Large intestine (tissue), 3 donors: ENCODE data around the gene DYNC1I1. TPM values are rescaled to one million over a fixed set of nuclear protein-coding genes. Genes with fewer than 3 reads are reported as not detected.
"Not testable (repeated sequence)": the region's sequence is repeated elsewhere in the genome, so short reads cannot be mapped to it uniquely, and the experiment has no call there.

Source experiments
- DNase-seq, 2 donors: peaks; one replicate each; pipeline versions ENCODE4 v3.0.0 to v3.0.0-alpha.2; 2013
- H3K27ac ChIP-seq: one replicate; pipeline ENCODE4 v1.5.1; 2013; ENCODE audit warnings: low read length
- H3K27me3 ChIP-seq: 2 replicates; pipeline ENCODE4 v1.6.1; 2013; ENCODE audit warnings: low read length; ENCODE audit not compliant: control insufficient read depth, insufficient read depth
- H3K36me3 ChIP-seq: 2 replicates; pipeline ENCODE4 v1.6.1; 2013; ENCODE audit warnings: low read length; ENCODE audit not compliant: control insufficient read depth, insufficient read depth
- H3K4me1 ChIP-seq: one replicate; pipeline ENCODE4 v1.6.1; 2013; ENCODE audit warnings: low read length; ENCODE audit not compliant: control insufficient read depth, insufficient read depth
- H3K4me3 ChIP-seq: one replicate; pipeline ENCODE4 v1.5.1; 2013; ENCODE audit warnings: low read length
- H3K9me3 ChIP-seq: one replicate; pipeline ENCODE4 v1.6.1; 2013; ENCODE audit warnings: mild to moderate bottlenecking, low read depth, low read length, moderate library complexity; ENCODE audit not compliant: control insufficient read depth
- WGBS: methylation state at CpG from one replicate; pipeline ENCODE4 v1.1.5; 2013; ENCODE audit warnings: low lambda C conversion rate; ENCODE audit not compliant: insufficient coverage; 5-methylcytosine and 5-hydroxymethylcytosine counted together
- polyA plus RNA-seq: library from polyadenylated mRNA; unstranded; fragments of 120-200 nt; gene quantifications from one replicate; pipeline ENCODE4 v1.2.1, GENCODE V29; 2013

The DYNC1I1 gene
- polyA plus RNA-seq, 1 donor = 1.2 TPM

DNA sequence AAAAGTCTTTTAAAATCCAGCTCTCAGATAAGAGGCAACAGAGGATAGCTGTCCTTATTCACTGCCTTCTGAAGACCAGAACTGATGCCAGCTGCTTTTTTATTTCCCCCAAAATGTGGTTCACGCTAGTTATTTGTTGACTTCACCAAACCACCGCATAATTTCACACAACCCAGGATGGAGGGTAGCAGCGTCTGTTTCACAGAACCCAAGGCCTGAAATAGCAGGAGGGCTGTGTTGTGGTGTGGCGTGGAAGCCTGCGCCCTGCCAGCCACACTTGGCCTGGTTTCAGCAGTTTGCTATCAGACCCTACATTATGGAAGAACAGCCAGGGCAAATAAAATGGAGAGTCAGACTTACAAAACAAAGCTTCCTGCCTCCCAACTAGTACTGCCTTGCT, 155.4 kb downstream of the DYNC1I1 start:
- no peak for DNase-seq
- Histone ChIP-seq H3K27me3 (no peaks in the 10 kb centered on the region), H3K4me1 (no peaks in the 10 kb centered on the region), H3K9me3 (no peaks in the 10 kb centered on the region), H3K36me3 (no peaks in the 10 kb centered on the region), H3K27ac (no peak overlapping the region), H3K4me3 (no peak overlapping the region)
- WGBS = no CpG with 5 or more reads among the region's 5 CpGs

DNA sequence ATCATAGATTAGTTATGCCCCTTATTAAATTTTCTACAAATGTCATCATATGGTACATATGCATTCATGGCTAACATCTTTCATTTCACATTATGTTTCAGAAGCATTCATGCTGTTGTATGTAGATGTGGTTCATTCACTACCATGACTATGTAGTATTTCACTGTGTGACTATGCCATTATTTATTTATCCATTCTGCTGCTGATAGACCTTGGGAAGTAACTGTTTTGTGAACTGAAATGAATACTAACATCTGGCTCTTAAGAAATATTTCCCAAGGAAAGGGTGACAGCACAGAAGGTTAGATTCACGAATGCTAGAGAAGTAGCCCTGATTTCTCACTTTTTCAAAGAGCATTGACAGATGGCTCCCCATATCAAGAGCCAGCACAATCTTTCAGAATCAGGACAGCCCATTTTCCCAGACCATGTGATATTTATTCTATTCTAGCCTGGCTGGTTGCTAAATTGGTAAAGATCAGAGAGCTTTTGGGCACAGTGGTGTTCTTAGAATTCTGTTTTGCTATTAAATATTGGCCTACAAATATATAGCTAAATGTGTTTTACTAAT, 157.4 kb downstream of the DYNC1I1 start:
- Histone ChIP-seq H3K9me3 (no peaks in the 10 kb centered on the region), H3K4me3 (no peak overlapping the region), H3K27me3 (no peaks in the 10 kb centered on the region), H3K4me1 (no peaks in the 10 kb centered on the region), H3K36me3 (no peaks in the 10 kb centered on the region), H3K27ac (no peak overlapping the region)
- WGBS = no CpG with 5 or more reads among the region's 1 CpG
- DNase-seq = no peak

DNA sequence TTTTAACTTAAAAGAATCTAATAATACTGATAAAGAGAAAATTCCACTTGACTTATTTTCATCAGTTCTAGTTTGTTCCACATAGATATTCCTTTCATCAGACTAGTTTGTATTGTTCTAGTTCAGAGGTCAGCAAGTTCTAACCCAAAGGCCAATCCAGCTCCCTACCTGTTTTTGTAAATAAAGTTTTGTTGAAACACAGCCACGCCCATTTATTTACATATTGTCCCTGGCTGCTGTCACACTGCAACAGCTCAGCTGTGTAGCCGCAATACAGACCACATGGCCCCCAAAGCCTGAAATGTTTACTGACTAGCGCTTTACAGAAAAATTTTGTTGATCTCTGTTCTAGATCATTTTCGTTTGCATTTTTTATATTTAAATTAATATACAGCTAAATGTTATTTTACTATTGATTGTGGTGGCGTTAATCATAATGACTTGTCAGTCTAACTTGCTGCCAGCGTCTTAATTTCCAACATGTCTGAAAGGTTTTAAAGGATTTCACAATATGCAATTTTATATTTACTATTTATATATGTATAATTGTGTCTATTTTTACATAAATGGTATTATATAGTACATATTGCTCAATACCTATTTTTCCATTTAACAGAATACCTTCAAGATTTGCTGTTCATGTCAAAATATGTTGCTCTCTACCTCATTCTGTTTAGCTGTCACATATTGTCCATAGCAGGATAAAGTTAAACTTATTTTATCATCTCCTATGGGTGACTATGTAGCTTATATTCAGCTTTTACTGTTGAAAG, 159.3 kb downstream of the DYNC1I1 start:
- no peak for DNase-seq
- Histone ChIP-seq H3K9me3 (no peaks in the 10 kb centered on the region), H3K4me3 (no peak overlapping the region), H3K27ac (no peak overlapping the region), H3K4me1 (no peaks in the 10 kb centered on the region), H3K27me3 (no peaks in the 10 kb centered on the region), H3K36me3 (no peaks in the 10 kb centered on the region)
- 93% methylated on average over 3 of the region's 6 CpGs for WGBS

DNA sequence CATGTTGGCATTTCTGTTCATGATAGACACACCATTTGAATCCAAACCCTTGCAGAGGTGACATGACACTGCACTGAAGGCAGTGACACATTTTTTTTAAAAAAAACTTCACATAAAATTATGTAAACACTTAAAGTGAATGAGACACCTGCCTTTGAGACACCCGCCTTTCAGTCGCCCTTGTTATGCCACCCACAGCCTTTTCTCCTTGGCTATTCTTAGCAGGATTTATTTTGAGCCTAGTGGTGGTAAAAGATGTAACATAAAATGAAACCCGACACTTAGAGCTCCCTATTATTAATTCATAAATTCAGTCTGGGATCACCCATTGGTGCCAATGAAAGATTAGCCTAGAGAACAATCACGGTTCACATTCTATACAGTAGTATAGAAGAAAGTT, 161.3 kb downstream of the DYNC1I1 start:
- DNase-seq = no peak
- no peaks in the 10 kb centered on the region for H3K27me3 ChIP-seq
- no peaks in the 10 kb centered on the region for H3K9me3 ChIP-seq
- H3K36me3 ChIP-seq = no peaks in the 10 kb centered on the region
- WGBS = 86% methylated on average over 3 of the region's 4 CpGs
- no peak overlapping the region for H3K27ac ChIP-seq
- H3K4me1 ChIP-seq = no peaks in the 10 kb centered on the region
- H3K4me3 ChIP-seq = no peak overlapping the region

DNA sequence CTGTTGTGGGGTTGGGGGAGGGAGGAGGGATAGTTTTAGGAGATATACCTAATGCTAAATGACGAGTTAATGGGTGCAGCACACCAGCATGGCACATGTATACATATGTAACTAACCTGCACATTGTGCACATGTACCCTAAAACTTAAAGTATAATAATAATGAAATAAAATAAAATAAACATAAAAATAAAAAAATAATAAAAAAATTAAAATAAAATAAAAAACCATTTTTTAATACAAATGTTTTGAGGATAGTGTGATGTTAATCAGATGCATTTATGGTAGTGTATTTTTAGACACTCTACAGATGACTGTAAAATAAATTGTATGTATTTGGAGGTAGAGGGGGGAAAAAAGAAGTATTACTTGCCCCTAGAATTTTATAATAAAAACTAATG, 172.5 kb downstream of the DYNC1I1 start:
- not testable (repeated sequence) for H3K9me3 ChIP-seq, DNase-seq, H3K36me3 ChIP-seq, H3K27me3 ChIP-seq, H3K27ac ChIP-seq, H3K4me1 ChIP-seq, H3K4me3 ChIP-seq
- no CpG with 5 or more reads among the region's 1 CpG for WGBS

DNA sequence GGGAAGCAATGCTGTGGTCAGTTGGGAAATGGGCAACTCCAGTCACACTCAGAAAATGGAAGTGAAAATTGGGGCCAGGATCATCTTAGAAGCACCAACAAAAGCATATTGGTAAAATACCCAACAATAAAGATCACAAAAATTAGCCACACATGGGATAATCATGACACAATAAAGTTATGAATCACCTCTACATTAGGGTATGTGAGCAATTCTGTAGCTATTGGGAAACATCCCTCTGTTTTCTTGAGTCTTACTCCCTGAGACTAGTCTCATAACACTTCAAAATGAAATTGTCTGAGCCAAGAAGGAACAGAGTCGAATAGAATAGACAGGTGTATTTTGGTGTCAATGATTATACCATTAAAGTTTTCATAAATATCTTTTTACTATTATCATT, 178.3 kb downstream of the DYNC1I1 start:
- Histone ChIP-seq H3K4me3 (no peak overlapping the region), H3K27me3 (no peaks in the 10 kb centered on the region), H3K36me3 (no peaks in the 10 kb centered on the region), H3K27ac (no peak overlapping the region), H3K4me1 (no peaks in the 10 kb centered on the region), H3K9me3 (no peaks in the 10 kb centered on the region)
- DNase-seq = no peak
- WGBS = no CpG with 5 or more reads among the region's 1 CpG

DNA sequence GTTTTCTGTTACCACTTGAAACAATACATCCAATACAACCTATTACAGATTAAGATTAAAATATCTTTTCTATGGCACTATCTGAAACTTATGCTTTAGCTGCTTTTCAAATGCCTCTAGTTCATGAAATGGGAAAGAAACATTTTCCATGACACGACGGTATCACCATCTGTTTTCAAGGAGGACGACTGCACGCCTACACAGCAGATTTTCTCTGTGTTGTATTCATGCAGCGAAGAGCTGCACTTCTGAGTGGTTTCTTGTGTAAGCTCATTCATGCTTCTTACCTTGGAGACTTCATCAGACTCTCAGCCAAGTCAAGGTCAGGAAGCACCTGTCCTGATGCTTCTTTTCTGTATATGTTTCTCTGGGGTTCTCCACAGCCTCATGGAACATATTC, 179.2 kb downstream of the DYNC1I1 start:
- no CpG with 5 or more reads among the region's 5 CpGs for WGBS
- Histone ChIP-seq H3K9me3 (no peaks in the 10 kb centered on the region), H3K27me3 (no peaks in the 10 kb centered on the region), H3K4me3 (no peak overlapping the region), H3K4me1 (no peaks in the 10 kb centered on the region), H3K27ac (no peak overlapping the region), H3K36me3 (no peaks in the 10 kb centered on the region)
- DNase-seq = no peak

DNA sequence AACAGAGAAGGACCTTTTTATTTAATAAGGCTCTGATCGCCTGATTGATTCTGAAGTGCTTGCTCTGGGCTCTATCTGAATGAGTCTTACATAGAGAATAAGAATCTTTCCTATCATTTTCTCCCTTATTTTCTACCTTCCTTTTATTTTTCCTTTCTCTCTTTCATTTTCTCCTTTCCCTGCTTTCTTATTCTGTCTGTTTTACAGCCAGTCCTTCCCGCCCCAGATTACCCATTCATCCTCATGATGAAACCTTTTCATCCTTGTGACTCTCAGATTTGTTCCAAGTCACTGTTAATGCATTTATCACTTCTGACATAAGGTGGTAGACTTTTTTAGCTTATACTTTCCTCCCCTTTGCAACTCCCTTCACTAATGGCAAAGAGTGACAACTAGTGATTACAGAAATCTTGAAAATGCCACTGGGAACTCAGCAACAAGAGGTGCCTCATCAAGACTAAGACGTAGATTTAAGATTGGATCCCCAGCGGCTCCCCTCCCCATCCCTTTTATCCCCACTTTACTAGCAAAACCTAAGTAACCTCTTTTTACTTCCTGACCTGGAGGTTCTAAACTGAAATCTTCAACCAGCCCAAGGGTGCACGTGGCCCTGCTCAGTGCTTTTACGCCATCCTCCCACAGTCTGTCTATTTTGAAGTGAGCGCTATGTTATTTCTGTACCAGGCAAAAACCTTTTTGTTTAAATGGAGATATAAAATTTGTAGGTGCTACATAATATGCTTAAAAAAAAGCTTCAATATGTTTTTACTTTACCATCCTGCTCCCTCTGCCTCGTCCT, 179.8 kb downstream of the DYNC1I1 start:
- no peaks in the 10 kb centered on the region for H3K27me3 ChIP-seq
- 92% methylated on average over 4 of the region's 8 CpGs for WGBS
- H3K36me3 ChIP-seq = no peaks in the 10 kb centered on the region
- no peaks in the 10 kb centered on the region for H3K4me1 ChIP-seq
- no peak overlapping the region for H3K27ac ChIP-seq
- H3K9me3 ChIP-seq = no peaks in the 10 kb centered on the region
- no peak overlapping the region for H3K4me3 ChIP-seq
- no peak for DNase-seq

DNA sequence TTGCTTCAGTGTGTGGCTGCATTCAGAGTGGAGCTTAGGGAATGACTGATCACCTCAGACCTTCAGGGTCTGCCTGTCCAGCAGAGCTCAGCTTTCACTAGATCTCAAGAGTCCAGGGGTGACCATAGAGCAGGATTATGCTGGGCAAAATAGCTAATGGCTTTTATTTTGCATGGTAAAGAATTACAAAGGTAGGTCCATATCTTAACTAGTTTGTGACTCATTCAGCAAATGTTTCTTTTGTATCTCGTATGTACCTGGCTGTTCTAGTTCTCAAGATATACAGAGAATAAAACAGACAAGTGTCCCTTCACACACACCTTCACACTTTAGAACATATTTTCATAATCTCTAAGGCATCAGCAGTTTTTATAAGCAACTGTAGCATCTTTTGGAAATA, 180.5 kb downstream of the DYNC1I1 start:
- Histone ChIP-seq H3K4me1 (no peaks in the 10 kb centered on the region), H3K9me3 (no peaks in the 10 kb centered on the region), H3K4me3 (no peak overlapping the region), H3K36me3 (no peaks in the 10 kb centered on the region), H3K27ac (no peak overlapping the region), H3K27me3 (no peaks in the 10 kb centered on the region)
- WGBS = 9% methylated on average over 1 of the region's 1 CpG
- DNase-seq = no peak

DNA sequence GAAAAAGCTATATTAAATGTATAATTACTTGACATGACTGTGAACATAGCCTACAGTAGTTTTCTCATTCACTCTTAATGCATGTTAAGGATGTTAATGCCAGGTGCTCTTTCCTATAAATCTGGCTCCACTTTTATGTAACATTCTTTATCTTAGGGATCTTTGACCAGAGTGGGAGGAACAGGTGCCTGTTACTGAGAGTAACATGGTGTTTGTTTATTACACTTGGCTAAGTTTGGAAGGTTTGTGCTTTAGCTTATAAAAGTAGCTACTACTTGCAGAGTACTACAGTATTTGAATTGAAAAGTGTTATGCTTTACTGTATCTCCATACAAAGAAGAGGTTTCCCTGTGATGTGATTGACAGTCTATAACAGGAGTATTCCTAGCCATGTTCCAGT, 183.4 kb downstream of the DYNC1I1 start:
- no peak overlapping the region for H3K27ac ChIP-seq
- H3K9me3 ChIP-seq = no peaks in the 10 kb centered on the region
- no peaks in the 10 kb centered on the region for H3K4me1 ChIP-seq
- H3K4me3 ChIP-seq = no peak overlapping the region
- DNase-seq = no peak
- no peaks in the 10 kb centered on the region for H3K27me3 ChIP-seq
- no peaks in the 10 kb centered on the region for H3K36me3 ChIP-seq
